Subcutaneous abdominal adipose tissue (tissue), 5 donors: Measurements from ENCODE around the gene SPART.
"Not testable (repeated sequence)": the region's sequence is repeated elsewhere in the genome, so short reads cannot be mapped to it uniquely, and the experiment has no call there.

Source experiments
- H3K27ac ChIP-seq: one replicate; pipeline ENCODE4 v1.7.0; 2013; ENCODE audit warnings: low read depth, mild to moderate bottlenecking, inconsistent platforms, low read length, moderate library complexity
- H3K27me3 ChIP-seq, 5 donors: one replicate each; pipeline ENCODE4 v1.7.0; 2013; ENCODE audit warnings: low read length in 5 of 5, inconsistent platforms in 1 of 5; ENCODE audit not compliant: control insufficient read depth in 5 of 5, insufficient read depth in 4 of 5
- H3K36me3 ChIP-seq, 5 donors: one replicate each; pipeline ENCODE4 v1.7.0; 2013; ENCODE audit warnings: low read length in 5 of 5; ENCODE audit not compliant: control insufficient read depth in 5 of 5, insufficient read depth in 5 of 5
- H3K4me1 ChIP-seq, 5 donors: one replicate each; pipeline ENCODE4 v1.7.0; 2013; ENCODE audit warnings: low read length in 5 of 5, mild to moderate bottlenecking in 3 of 5, moderate library complexity in 1 of 5; ENCODE audit not compliant: control insufficient read depth in 5 of 5, insufficient read depth in 5 of 5
- H3K4me3 ChIP-seq, 5 donors: one replicate each; pipeline ENCODE4 v1.7.0; 2013; ENCODE audit warnings: low read length in 5 of 5, low read depth in 1 of 5
- H3K9ac ChIP-seq, 5 donors: one replicate each; pipeline ENCODE4 v1.7.0; 2013; ENCODE audit warnings: low read length in 5 of 5, mild to moderate bottlenecking in 4 of 5, moderate library complexity in 3 of 5
- H3K9me3 ChIP-seq, 5 donors: one replicate each; pipeline ENCODE4 v1.7.0; 2013; ENCODE audit warnings: low read length in 5 of 5; ENCODE audit not compliant: control insufficient read depth in 5 of 5
- donor health status: healthy.
- donor health status: healthy.
- donor health status: healthy.
- donor health status: healthy.
- donor health status: healthy.

Gene SPART

GRCh38 chr13:36324881-36325280, 21.3 kb downstream of the SPART start:
- H3K27me3 ChIP-seq, H3K9me3 ChIP-seq, H3K27ac ChIP-seq, H3K4me1 ChIP-seq, H3K4me3 ChIP-seq, H3K9ac ChIP-seq: not testable (repeated sequence)
- peaks cover 45 to 66% (median 52%) of the 10 kb centered on the region in 5 donors for H3K36me3 ChIP-seq

- peaks cover 45 to 63% (median 47%) of the 10 kb centered on the region in 5 donors for H3K36me3 ChIP-seq
- H3K4me1 ChIP-seq: peaks cover 0 to under 1% (median under 1%) of the 10 kb centered on the region in 5 donors
- no peak overlapping the region for H3K27ac ChIP-seq
- H3K27me3 ChIP-seq: no peaks in the 10 kb centered on the region
- H3K9me3 ChIP-seq: no peaks in the 10 kb centered on the region
- no peak overlapping the region for H3K9ac ChIP-seq
- H3K4me3 ChIP-seq: no peak overlapping the region
Measured at GRCh38 chr13:36323951-36324566, 22.1 kb downstream of the SPART start.

DNA sequence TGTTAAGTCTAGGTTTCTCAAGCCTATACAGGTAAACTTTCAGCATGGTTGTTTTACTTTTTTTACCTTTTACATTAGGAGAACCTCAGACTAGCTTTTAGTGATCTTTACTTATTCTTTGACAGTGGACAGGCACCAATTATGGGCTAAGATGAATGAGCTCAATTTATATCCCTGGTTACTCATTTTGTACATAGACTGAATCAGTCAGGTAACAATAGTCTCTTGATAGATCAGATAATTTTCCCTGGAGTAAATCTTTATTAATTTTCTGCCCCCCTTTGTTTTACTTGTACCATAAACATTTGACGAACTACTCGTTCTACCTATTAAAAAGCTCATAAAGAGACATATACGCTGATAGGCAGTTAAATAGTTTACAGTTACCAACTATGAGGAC, 22.8 kb downstream of the SPART start:
- Histone ChIP-seq H3K4me3 (no peak overlapping the region), H3K9ac (no peak overlapping the region), H3K36me3 (peaks cover 42 to 57% (median 43%) of the 10 kb centered on the region in 5 donors), H3K9me3 (no peaks in the 10 kb centered on the region), H3K4me1 (no peaks in the 10 kb centered on the region), H3K27ac (no peak overlapping the region), H3K27me3 (no peaks in the 10 kb centered on the region)

GRCh38 chr13:36319793-36320192, 26.4 kb downstream of the SPART start:
- H3K4me1 ChIP-seq, H3K27me3 ChIP-seq, H3K9ac ChIP-seq, H3K4me3 ChIP-seq, H3K27ac ChIP-seq, H3K9me3 ChIP-seq: not testable (repeated sequence)
- H3K36me3 ChIP-seq: peaks cover 18 to 34% (median 27%) of the 10 kb centered on the region in 5 donors

DNA sequence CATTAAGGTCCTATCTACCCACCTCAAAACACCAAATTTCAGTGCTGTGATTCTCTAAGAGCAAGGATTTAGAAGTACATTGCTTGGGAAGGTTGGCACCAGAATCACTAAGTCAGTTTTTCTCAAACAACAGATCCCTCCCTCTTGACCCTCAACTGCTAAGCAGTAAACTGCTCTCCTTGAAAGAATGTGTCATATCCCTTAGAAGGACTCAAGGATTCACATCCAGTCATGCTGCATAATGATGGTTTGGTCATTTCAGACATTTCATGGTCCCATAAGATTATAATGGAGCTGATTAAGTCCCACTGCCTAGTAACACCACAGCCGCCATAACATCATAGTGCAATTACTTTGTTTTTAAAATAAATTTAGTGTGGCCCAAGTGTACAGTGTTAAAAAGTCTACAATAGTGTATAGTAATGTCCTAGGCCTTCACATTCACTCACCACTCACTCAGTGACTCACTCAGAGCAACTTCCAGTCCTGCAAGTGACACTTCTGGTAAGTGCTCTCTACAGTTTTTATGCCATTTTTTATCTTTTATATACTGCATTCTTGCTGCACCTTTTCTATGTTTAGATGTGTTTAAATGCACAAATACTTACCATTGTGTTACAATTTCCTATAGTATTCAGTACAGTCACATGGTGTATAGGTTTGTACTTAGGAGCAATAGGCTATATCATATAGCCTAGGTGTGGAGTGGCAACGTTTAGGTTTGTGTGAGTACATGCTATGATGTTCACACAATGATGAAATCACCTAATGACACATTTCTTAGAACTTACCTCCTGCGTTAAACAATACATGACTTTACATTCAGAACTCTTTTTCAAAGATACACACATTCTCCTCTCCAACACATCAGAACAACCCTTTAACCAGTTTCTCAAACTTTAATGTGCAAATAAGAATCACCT, 32.9 kb downstream of the SPART start:
- Histone ChIP-seq H3K4me1 (no peaks in the 10 kb centered on the region), H3K9ac (no peak overlapping the region), H3K36me3 (peaks cover 40 to 62% (median 58%) of the 10 kb centered on the region in 5 donors), H3K27ac (no peak overlapping the region), H3K4me3 (no peak overlapping the region), H3K27me3 (no peaks in the 10 kb centered on the region), H3K9me3 (no peaks in the 10 kb centered on the region)

GRCh38 chr13:36310417-36311108, 35.6 kb downstream of the SPART start:
- Histone ChIP-seq H3K4me3 (no peak overlapping the region), H3K27me3 (no peaks in the 10 kb centered on the region), H3K36me3 (peaks cover 40 to 62% (median 58%) of the 10 kb centered on the region in 5 donors), H3K9ac (no peak overlapping the region), H3K9me3 (no peaks in the 10 kb centered on the region), H3K27ac (no peak overlapping the region), H3K4me1 (no peaks in the 10 kb centered on the region)

GRCh38 chr13:36302289-36302688, 43.9 kb downstream of the SPART start:
- Histone ChIP-seq H3K9ac (no peak overlapping the region), H3K27me3 (no peaks in the 10 kb centered on the region), H3K36me3 (peaks cover 6 to 25% (median 11%) of the 10 kb centered on the region in 5 donors), H3K9me3 (no peaks in the 10 kb centered on the region), H3K4me1 (peaks cover 0 to 14% (median 12%) of the 10 kb centered on the region in 5 donors), H3K4me3 (no peak overlapping the region), H3K27ac (no peak overlapping the region)

- H3K4me3 ChIP-seq, H3K9ac ChIP-seq, H3K27ac ChIP-seq, H3K27me3 ChIP-seq, H3K9me3 ChIP-seq: not testable (repeated sequence)
- Histone ChIP-seq H3K36me3 (peaks cover 4 to 19% (median 10%) of the 10 kb centered on the region in 5 donors), H3K4me1 (peaks cover 0 to 19% (median 18%) of the 10 kb centered on the region in 5 donors)
Measured at GRCh38 chr13:36299469-36299868, 46.7 kb downstream of the SPART start.

DNA sequence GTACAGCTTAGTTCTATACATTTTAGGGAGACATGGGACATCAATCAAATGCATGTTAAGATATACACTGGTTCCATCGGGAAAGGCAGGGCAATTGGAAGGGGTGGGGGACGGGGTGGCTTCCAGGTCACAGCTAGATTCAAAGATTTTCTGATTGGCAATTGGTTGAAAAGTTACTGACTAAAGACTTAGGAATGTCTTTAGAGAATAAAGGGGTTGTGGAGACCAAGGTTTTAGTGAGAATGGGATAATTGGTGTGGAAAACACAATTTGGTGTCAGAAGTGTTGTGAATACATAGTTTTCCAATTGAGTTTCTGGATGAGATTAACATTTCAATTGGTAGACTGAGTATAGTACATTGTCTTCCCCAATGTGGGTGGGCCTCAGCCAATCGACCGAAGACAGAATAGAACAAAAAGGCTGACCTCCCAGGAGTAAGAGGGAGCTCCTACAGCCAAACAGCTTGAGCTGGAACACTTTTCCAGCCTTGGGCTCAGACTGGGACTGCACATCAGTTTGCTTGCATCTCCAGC, 47.6 kb downstream of the SPART start:
- H3K4me1 ChIP-seq: peaks cover 0 to 19% (median 18%) of the 10 kb centered on the region in 5 donors
- no peak overlapping the region for H3K27ac ChIP-seq
- H3K9me3 ChIP-seq: no peaks in the 10 kb centered on the region
- H3K9ac ChIP-seq: peak overlapping the region in 2 of 5 donors; percentile 67 to 88
- peak overlapping the region in 3 of 5 donors; percentile 81 to 95 (median 82) for H3K4me3 ChIP-seq
- no peaks in the 10 kb centered on the region for H3K27me3 ChIP-seq
- peaks cover 0 to 15% (median 3%) of the 10 kb centered on the region in 5 donors for H3K36me3 ChIP-seq
